Thymus (tissue), 11 donors: Measurements from ENCODE around the gene PMFBP1. TPM values are rescaled to one million over a fixed set of nuclear protein-coding genes. Genes with fewer than 3 reads are reported as not detected.

ENCODE experiments used
- DNase-seq, 9 donors: peaks; one replicate each; pipeline ENCODE4 v3.0.0-alpha.2; 2013; ENCODE audit warnings: low spot score in 9 of 9, low read depth in 6 of 9, missing footprints in 1 of 9
- H3K27ac ChIP-seq, 2 donors: one replicate each; pipeline ENCODE4 v1.5.1; 2013; ENCODE audit warnings: control low read depth in 1 of 2, low read depth in 1 of 2, low read length in 1 of 2, mild to moderate bottlenecking in 1 of 2, moderate library complexity in 1 of 2
- H3K27me3 ChIP-seq, 2 donors: one replicate each; pipeline ENCODE4 v1.5.1; 2013; ENCODE audit warnings: low read length in 1 of 2; ENCODE audit not compliant: control insufficient read depth in 2 of 2, insufficient read depth in 1 of 2
- H3K36me3 ChIP-seq, 2 donors: one replicate each; pipeline ENCODE4 v1.5.1; 2013; ENCODE audit warnings: low read length in 1 of 2, mild to moderate bottlenecking in 1 of 2, moderate library complexity in 1 of 2; ENCODE audit not compliant: control insufficient read depth in 2 of 2, insufficient read depth in 2 of 2
- H3K4me1 ChIP-seq, 2 donors: one replicate each; pipeline ENCODE4 v1.5.1; 2013; ENCODE audit warnings: low read length in 2 of 2; ENCODE audit not compliant: control insufficient read depth in 2 of 2, insufficient read depth in 2 of 2
- H3K4me3 ChIP-seq, 2 donors: one replicate each; pipeline ENCODE4 v1.5.1; 2013; ENCODE audit warnings: low read length in 2 of 2, control low read depth in 1 of 2, mild to moderate bottlenecking in 1 of 2
- H3K9me3 ChIP-seq, 2 donors: one replicate each; pipeline ENCODE4 v1.5.1; 2013; ENCODE audit warnings: low read length in 1 of 2, mild to moderate bottlenecking in 1 of 2; ENCODE audit not compliant: control insufficient read depth in 2 of 2, insufficient read depth in 1 of 2
- WGBS: extraction: QIAGEN DNeasy Blood & Tissue Kit; methylation state at CpG from one replicate; pipeline ENCODE4 v1.1.7; 2013; 5-methylcytosine and 5-hydroxymethylcytosine counted together
- polyA plus RNA-seq: library from polyadenylated mRNA; stranded (reverse); fragments of 200-250 nt; gene quantifications from one replicate; pipeline ENCODE4 v1.2.3, GENCODE V29; 2013
- total RNA-seq: library from RNA; stranded (reverse); fragments of 120-200 nt; gene quantifications from one replicate; pipeline ENCODE4 v1.2.4, GENCODE V29; 2013
- donor health status: healthy.

The PMFBP1 gene
- total and polyA plus RNA-seq, 2 donors, result 1.8 to 2.1 TPM

DNA sequence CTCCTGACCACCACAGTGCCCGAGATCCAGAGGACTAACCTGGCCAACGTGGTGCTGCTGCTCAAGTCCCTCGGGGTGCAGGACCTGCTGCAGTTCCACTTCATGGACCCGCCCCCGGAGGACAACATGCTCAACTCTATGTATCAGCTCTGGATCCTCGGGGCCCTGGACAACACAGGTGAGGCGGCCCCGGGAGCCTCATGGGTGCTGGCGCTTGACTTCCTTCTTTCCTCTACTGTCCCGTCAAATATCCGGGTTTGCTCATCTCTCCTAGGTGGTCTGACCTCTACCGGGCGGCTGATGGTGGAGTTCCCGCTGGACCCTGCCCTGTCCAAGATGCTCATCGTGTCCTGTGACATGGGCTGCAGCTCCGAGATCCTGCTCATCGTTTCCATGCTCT, 64.6 kb downstream of the PMFBP1 start:
- Histone ChIP-seq H3K4me3 (no peak overlapping the region), H3K36me3 (peaks cover 95 to 97% of the 10 kb centered on the region in 2 donors), H3K4me1 (no peaks in the 10 kb centered on the region), H3K27ac (no peak overlapping the region), H3K9me3 (no peaks in the 10 kb centered on the region), H3K27me3 (no peaks in the 10 kb centered on the region)
- DNase-seq, result no peak
- 97% methylated on average over 17 of the region's 17 CpGs for WGBS

DNA sequence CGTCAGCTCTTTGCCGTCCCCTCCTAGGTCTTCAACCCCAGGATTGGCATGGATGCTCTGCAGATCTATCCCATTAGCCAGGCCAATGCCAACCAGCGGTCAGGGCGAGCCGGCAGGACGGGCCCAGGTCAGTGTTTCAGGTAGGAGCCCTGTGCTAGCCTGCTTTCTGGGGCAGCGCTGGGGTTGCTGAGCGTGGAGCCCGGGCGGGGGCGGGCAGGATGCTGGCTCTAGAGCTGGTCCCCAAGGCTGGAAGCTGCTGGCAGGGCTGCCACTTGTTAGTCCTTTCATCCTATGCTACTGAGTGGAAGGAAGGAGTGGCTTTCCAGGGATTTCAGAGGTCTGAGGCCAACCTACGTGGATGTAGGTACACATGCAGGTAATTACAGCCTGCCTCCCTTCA, 66.0 kb downstream of the PMFBP1 start:
- no peak for DNase-seq
- WGBS, result 99% methylated on average over 12 of the region's 12 CpGs
- Histone ChIP-seq H3K27ac (no peak overlapping the region), H3K36me3 (peaks cover 95 to 97% of the 10 kb centered on the region in 2 donors), H3K4me3 (no peak overlapping the region), H3K9me3 (no peaks in the 10 kb centered on the region), H3K27me3 (no peaks in the 10 kb centered on the region), H3K4me1 (no peaks in the 10 kb centered on the region)

DNA sequence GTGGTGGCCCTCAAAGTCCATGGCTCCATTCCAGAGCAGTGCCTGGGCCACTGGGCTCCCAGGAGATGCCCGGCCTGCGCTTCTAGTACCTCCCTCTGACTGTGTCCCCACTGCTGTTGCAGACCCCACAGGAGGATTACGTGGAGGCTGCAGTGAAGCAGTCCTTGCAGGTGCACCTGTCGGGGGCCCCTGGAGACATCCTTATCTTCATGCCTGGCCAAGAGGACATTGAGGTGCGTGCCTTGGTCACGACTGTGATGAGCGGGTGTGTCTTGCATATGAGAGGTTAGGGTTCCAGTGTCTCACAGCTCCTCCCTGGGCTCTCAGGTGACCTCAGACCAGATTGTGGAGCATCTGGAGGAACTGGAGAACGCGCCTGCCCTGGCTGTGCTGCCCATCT, 67.0 kb downstream of the PMFBP1 start:
- Histone ChIP-seq H3K9me3 (no peaks in the 10 kb centered on the region), H3K27me3 (no peaks in the 10 kb centered on the region), H3K27ac (no peak overlapping the region), H3K4me3 (no peak overlapping the region), H3K36me3 (peaks cover 94 to 97% of the 10 kb centered on the region in 2 donors), H3K4me1 (no peaks in the 10 kb centered on the region)
- over 99% methylated on average over 9 of the region's 9 CpGs for WGBS
- DNase-seq, result no peak

DNA sequence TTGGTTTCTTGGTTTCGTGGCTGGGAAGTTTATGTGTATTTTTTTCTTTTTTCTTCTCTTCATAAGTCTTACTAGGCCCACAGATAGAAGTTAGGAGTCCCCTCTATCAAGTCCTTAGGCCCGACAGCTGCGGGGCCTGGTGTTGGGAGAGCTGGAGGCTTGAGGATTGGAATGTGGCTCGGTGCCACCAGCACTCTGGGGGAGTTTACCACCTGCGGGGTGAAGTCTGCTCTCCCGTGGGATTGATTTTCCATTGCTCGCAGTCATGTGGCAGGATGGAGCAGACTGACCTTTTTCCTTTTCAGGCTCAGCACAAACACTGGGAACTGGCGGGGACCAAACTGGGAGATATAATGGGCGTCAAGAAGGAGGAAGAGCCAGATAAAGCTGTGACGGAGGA, 70.8 kb downstream of the PMFBP1 start:
- no peaks in the 10 kb centered on the region for H3K9me3 ChIP-seq
- no peaks in the 10 kb centered on the region for H3K27me3 ChIP-seq
- H3K4me1 ChIP-seq, result no peaks in the 10 kb centered on the region
- H3K4me3 ChIP-seq, result no peak overlapping the region
- peaks cover 91 to 96% of the 10 kb centered on the region in 2 donors for H3K36me3 ChIP-seq
- WGBS, result 98% methylated on average over 10 of the region's 10 CpGs
- DNase-seq, result no peak
- H3K27ac ChIP-seq, result no peak overlapping the region

DNA sequence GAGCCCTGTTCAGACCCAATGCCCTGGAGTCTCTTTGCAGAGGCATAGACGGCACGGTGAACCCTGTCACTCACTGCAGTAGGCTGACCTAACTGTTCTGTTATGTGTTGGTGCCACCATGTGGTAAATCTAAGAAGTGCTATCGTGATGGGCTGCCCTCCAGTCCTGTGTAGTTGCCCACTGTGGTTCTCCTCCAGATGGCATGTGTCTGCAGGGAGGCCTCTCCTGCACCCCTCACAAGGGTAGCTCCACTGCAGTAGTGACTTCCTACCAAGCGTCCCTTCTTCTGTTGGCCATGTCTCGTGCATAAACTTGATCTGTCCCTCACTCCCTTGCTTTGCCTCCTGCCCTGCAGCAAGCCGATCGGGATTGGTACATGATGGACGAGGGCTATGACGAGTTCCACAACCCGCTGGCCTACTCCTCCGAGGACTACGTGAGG, 72.6 kb downstream of the PMFBP1 start:
- Histone ChIP-seq H3K4me1 (peaks cover 8 to 9% of the 10 kb centered on the region in 2 donors), H3K4me3 (no peak overlapping the region), H3K36me3 (peaks cover 76 to 81% of the 10 kb centered on the region in 2 donors), H3K27ac (no peak overlapping the region), H3K27me3 (no peaks in the 10 kb centered on the region), H3K9me3 (no peaks in the 10 kb centered on the region)
- WGBS, result 82% methylated on average over 12 of the region's 12 CpGs
- DNase-seq, result peak; percentile 24 to 73 (median 47)

DNA sequence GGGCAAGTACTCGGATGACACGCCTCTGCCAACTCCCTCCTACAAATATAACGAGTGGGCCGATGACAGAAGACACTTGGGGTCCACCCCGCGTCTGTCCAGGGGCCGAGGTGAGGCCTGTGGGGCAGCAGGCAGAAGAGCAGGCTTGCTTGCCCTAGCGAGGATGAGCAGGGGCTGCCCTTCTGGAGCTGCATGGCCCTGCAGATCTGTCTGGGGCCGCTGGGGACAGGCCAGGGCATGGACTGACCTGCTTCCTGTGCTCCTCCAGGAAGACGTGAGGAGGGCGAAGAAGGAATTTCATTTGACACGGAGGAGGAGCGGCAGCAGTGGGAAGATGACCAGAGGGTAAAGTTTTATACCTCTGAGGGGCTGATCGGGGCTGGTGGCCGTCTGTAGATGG, 73.0 kb downstream of the PMFBP1 start:
- H3K27ac ChIP-seq, result no peak overlapping the region
- H3K36me3 ChIP-seq, result peaks cover 72 to 77% of the 10 kb centered on the region in 2 donors
- H3K4me3 ChIP-seq, result no peak overlapping the region
- peaks cover 8 to 11% of the 10 kb centered on the region in 2 donors for H3K4me1 ChIP-seq
- no peak for DNase-seq
- H3K9me3 ChIP-seq, result no peaks in the 10 kb centered on the region
- WGBS, result 95% methylated on average over 15 of the region's 15 CpGs
- H3K27me3 ChIP-seq, result no peaks in the 10 kb centered on the region

DNA sequence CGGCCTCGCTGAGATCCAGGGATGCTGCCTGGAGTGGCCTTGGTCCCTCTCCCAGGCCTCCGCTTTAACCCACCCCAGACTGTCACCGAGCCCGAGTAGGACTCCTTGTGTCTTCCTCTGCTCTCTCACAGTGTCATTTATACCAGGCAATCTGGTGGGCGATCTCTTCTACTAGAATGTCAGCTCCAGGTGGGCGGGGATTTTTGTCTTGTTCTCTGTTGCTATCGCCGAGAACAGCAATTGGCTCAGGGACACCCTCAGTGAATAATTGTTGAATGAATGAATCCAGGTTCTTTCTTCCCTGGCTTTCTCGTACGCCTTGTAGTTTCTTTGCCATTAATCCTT, 77.7 kb downstream of the PMFBP1 start:
- Histone ChIP-seq H3K4me1 (peaks cover 14 to 17% of the 10 kb centered on the region in 2 donors), H3K36me3 (peaks cover 35 to 42% of the 10 kb centered on the region in 2 donors), H3K27ac (peak overlapping the region; percentile 90 to 93)

DNA sequence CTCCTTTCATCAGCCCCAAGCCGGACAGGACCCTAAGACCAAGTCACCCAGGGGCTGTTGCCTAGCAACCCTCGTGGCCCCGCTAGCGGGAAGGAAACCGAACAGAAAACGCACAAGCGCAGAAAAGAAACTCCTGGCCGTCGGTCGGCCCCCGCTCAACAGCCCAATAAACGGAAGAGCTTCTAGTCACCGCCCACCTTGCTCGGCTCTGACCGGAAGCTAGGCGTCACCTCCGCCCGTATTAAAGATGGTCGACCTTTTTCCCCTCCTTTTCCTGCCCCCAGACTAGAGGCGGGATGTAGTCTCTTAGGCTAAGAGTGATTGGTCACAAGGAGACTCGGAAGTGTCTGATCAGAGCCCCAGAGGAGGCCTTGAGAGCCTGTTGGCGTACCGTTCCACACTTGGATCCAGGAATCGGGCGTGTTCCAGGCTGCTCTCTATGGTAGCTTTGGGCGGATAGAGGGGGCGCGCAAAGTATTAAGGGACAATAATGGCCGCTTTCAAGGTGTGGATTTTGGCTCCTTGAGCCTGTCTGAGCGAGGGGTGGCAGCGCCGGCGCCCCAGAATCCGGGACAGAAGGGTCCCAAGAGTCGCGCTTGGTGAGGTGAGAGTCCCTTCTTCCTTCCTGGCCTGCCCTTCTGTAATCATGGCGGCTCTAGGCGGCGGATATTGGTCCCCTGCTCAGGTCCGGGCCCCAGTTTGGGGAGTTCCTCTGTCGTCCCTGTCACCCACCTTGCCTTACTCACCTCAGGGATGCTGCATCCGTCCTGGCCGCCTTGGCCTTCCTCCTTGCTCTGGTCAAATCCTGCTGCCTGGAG, 78.3 kb downstream of the PMFBP1 start, which contains the start of the genes DHX38 and TXNL4B:
TSS of gene DHX38 (plus strand) at position 400 of the 818 bp plus-strand sequence. CDS start 2,311 bp downstream, outside the sequence.
TSS of gene TXNL4B (minus strand) at position 173 of the 818 bp plus-strand sequence. CDS start 2,871 bp downstream, outside the sequence.
- no peaks in the 10 kb centered on the region for H3K27me3 ChIP-seq
- peaks cover 14 to 17% of the 10 kb centered on the region in 2 donors for H3K4me1 ChIP-seq
- peak within 1 kb of the TSS; percentile 77 to 100 for H3K4me3 ChIP-seq
- DNase-seq, result peak; percentile 89 to 98 (median 96)
- H3K27ac ChIP-seq, result peak within 1 kb of the TSS; percentile 90 to 93
- H3K36me3 ChIP-seq, result peaks cover 34 to 42% of the 10 kb centered on the region in 2 donors
- WGBS, result under 1% methylated on average over 43 of the region's 43 CpGs
- no peaks in the 10 kb centered on the region for H3K9me3 ChIP-seq

More for the DNA sequence above, 77.7 kb downstream of the PMFBP1 start:
- Histone ChIP-seq H3K27me3 (no peaks in the 10 kb centered on the region), H3K4me3 (peak overlapping the region; percentile 77 to 100), H3K9me3 (no peaks in the 10 kb centered on the region)
- peak in 7 of 9 donors; percentile 4 to 51 (median 19) for DNase-seq
- 2% methylated on average over 11 of the region's 11 CpGs for WGBS

DNA sequence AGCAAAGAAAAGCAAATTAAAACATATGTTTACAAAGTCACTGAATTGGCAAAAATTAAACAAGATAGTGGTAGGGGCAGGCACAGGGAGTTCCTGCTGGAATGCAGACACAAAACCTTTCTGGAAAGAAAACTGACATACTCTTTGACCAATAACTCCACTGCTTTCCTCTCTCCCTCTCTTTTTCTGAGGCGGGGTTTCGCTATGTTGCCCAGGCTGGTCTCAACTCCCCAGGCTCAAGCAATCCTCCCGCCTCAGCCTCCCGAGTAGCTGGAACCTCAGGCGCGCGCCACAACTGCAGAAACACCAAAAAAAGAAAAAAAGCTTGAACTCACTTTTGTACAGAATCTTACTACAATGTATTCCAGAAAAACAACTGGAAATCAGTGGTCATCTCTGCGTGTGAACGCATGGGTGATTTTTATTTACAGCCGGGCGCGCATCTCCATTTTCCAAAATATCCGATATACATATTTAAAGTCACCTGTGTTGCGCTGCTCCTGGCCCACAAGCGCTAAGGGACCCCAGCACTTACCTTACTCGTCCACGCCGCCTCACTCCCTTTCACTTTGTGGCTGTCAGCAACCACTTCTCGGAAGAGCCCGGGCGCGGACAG, 79.0 kb downstream of the PMFBP1 start:
- Histone ChIP-seq H3K9me3 (no peaks in the 10 kb centered on the region), H3K27ac (peak overlapping the region; percentile 82 to 83), H3K36me3 (peaks cover 32 to 38% of the 10 kb centered on the region in 2 donors), H3K4me1 (peaks cover 14 to 17% of the 10 kb centered on the region in 2 donors), H3K4me3 (peak overlapping the region; percentile 77 to 100), H3K27me3 (no peaks in the 10 kb centered on the region)
- peak in 2 of 9 donors; percentile 2 to 8 for DNase-seq
- WGBS, result 2% methylated on average over 22 of the region's 22 CpGs
